ENCODE data around the gene CDKN2C. TPM values are rescaled to one million over a fixed set of nuclear protein-coding genes. Genes with fewer than 3 reads are reported as not detected.

CDKN2C gene
- total RNA-seq, 1 donor from 2014 or later: 22.8 TPM

GRCh38 chr1:50979937-50980336 lies 9.9 kb downstream of the CDKN2C start:
- intact Hi-C loops (cut with DNase I): no loop called here
- TF ChIP-seq POLR2A (IDR thresholded peaks at IDR 0.05): no peak
- TF ChIP-seq, protein P1, sequence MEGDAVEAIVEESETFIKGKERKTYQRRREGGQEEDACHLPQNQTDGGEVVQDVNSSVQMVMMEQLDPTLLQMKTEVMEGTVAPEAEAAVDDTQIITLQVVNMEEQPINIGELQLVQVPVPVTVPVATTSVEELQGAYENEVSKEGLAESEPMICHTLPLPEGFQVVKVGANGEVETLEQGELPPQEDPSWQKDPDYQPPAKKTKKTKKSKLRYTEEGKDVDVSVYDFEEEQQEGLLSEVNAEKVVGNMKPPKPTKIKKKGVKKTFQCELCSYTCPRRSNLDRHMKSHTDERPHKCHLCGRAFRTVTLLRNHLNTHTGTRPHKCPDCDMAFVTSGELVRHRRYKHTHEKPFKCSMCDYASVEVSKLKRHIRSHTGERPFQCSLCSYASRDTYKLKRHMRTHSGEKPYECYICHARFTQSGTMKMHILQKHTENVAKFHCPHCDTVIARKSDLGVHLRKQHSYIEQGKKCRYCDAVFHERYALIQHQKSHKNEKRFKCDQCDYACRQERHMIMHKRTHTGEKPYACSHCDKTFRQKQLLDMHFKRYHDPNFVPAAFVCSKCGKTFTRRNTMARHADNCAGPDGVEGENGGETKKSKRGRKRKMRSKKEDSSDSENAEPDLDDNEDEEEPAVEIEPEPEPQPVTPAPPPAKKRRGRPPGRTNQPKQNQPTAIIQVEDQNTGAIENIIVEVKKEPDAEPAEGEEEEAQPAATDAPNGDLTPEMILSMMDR (IDR thresholded peaks at IDR 0.05): no peak
- no peak for TF ChIP-seq POLR2AphosphoS5 (IDR thresholded peaks at IDR 0.05; ENCODE audit: insufficient read depth in 1 of 2, low read depth in 1 of 2)
- Histone ChIP-seq H3K4me1 (no peaks in the 10 kb centered on the region), H3K27ac (peak overlapping the region; percentile 96), H3K4me3 (no peak overlapping the region), H3K27me3 (no peaks in the 10 kb centered on the region), H3K9me3 (no peaks in the 10 kb centered on the region), H3K36me3 (no peaks in the 10 kb centered on the region)
- DNase-seq (ENCODE audit: extremely low spot score in 2 of 2): no peak

- intact Hi-C loops (cut with DNase I): no loop called here
- no peaks in the 10 kb centered on the region for H3K4me1 ChIP-seq
- peak overlapping the region; percentile 96 for H3K27ac ChIP-seq
- TF ChIP-seq POLR2A (IDR thresholded peaks at IDR 0.05) (no peak), POLR2AphosphoS5 (IDR thresholded peaks at IDR 0.05; ENCODE audit: insufficient read depth in 1 of 2, low read depth in 1 of 2) (no peak)
- TF ChIP-seq, protein P1 (IDR thresholded peaks at IDR 0.05): no peak
- no peaks in the 10 kb centered on the region for H3K36me3 ChIP-seq
- H3K27me3 ChIP-seq: no peaks in the 10 kb centered on the region
- no peak overlapping the region for H3K4me3 ChIP-seq
- H3K9me3 ChIP-seq: no peaks in the 10 kb centered on the region
- DNase-seq (ENCODE audit: extremely low spot score in 2 of 2): no peak
Observed at GRCh38 chr1:50980505-50980904, 10.5 kb downstream of the CDKN2C start.

- H3K4me3 ChIP-seq: peak overlapping the region in 1 of 2 donors; percentile 6
- no peaks in the 10 kb centered on the region for H3K36me3 ChIP-seq
- H3K9me3 ChIP-seq: no peaks in the 10 kb centered on the region
- H3K4me1 ChIP-seq: no peaks in the 10 kb centered on the region
- intact Hi-C loops (cut with DNase I): no loop called here
- DNase-seq (ENCODE audit: extremely low spot score in 2 of 2): no peak
- TF ChIP-seq, protein P1 (IDR thresholded peaks at IDR 0.05): no peak
- TF ChIP-seq POLR2AphosphoS5 (IDR thresholded peaks at IDR 0.05; ENCODE audit: insufficient read depth in 1 of 2, low read depth in 1 of 2) (no peak), POLR2A (IDR thresholded peaks at IDR 0.05) (no peak)
- peak overlapping the region; percentile 96 for H3K27ac ChIP-seq
- H3K27me3 ChIP-seq: no peaks in the 10 kb centered on the region
Observed at GRCh38 chr1:50981741-50982140, 11.7 kb downstream of the CDKN2C start.

GRCh38 chr1:50982611-50983010 lies 12.6 kb downstream of the CDKN2C start:
- intact Hi-C loops (cut with DNase I): no loop called here
- no peak overlapping the region for H3K4me3 ChIP-seq
- no peaks in the 10 kb centered on the region for H3K36me3 ChIP-seq
- TF ChIP-seq POLR2A (IDR thresholded peaks at IDR 0.05) (no peak), POLR2AphosphoS5 (IDR thresholded peaks at IDR 0.05; ENCODE audit: insufficient read depth in 1 of 2, low read depth in 1 of 2) (no peak)
- TF ChIP-seq, protein P1 (IDR thresholded peaks at IDR 0.05): no peak
- DNase-seq (ENCODE audit: extremely low spot score in 2 of 2): no peak
- no peaks in the 10 kb centered on the region for H3K4me1 ChIP-seq
- H3K27ac ChIP-seq: peak overlapping the region; percentile 96
- no peaks in the 10 kb centered on the region for H3K9me3 ChIP-seq
- no peaks in the 10 kb centered on the region for H3K27me3 ChIP-seq

DNA sequence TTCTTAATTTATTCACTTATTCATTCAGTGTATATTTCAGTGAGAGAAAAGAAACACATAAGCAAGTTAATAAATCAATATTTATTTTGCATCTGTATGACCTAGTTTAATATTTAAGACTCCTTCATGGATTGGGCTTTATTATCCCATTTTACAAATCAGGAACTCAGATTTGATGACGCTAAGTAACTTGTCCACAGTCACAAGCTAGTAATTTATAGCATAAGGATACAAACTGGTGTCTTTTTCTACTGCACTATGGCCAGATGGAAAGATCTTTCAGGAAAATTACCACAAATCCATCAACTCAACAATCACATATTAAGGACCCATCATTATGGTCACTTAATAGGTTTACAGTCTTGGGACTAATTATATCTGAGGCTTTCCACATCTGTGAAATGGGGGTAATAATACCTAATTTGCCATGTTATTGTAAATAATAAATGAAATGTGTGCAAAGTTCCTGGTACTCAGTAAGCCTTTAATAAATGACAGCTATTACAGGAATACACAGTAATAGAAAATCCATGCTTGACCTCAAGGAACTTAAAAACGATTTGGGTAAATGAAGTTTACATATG lies 13.3 kb downstream of the CDKN2C start:
- Histone ChIP-seq H3K4me1 (no peaks in the 10 kb centered on the region), H3K4me3 (no peak overlapping the region), H3K9me3 (no peaks in the 10 kb centered on the region), H3K27ac (peak overlapping the region; percentile 96), H3K27me3 (no peaks in the 10 kb centered on the region), H3K36me3 (no peaks in the 10 kb centered on the region)
- intact Hi-C loops (cut with DNase I): no loop called here
- no peak for DNase-seq (ENCODE audit: extremely low spot score in 2 of 2)
- TF ChIP-seq POLR2A (IDR thresholded peaks at IDR 0.05): no peak
- TF ChIP-seq, protein P1 (IDR thresholded peaks at IDR 0.05): no peak

All from vagina (tissue), 2 donors.